NCI-H1105 treated with DMSO at 0.1 percent for 48 hours (cell line): Measurements from ENCODE around the gene ITPKB.

ENCODE experiments used
- DNase-seq: peaks from one replicate; lab custom pipeline; 2025; lab: John Stamatoyannopoulos, UW

ITPKB gene

DNA sequence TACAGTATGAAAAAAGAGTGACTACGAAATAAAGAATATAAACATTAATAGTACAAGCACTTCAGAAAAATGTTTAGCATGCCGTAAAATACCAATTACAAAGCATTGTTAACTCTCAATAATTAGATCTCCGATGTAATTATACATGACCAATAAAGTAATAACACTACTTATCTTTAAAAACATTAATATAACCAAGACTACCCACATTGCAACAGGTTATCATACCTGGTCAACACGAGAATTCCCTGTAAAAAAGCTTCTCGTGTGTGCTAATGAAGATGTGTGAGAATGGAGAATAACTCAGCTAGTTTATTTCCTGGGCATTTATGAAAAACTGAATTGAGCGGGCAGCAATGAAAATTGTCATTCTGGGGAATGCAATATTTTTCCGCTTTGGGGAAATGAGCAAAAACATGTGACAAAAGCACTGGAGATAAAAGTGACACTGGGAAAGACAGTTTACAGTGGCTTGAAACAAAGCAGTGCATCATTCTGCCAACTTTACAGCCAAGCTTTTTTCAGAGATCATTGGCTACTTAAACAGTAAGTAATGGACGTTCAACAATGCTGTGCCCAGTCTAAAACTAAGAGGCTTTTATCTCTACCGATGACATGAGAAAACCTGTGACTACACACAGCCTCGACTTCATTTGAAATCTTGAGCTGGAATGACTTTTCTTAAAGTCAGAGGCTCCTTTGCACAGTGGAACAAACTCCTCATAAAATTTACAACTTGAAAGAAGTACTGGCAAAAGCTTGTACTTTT is 34.7 kb downstream of the ITPKB start:
- DNase-seq, result no peak

DNA sequence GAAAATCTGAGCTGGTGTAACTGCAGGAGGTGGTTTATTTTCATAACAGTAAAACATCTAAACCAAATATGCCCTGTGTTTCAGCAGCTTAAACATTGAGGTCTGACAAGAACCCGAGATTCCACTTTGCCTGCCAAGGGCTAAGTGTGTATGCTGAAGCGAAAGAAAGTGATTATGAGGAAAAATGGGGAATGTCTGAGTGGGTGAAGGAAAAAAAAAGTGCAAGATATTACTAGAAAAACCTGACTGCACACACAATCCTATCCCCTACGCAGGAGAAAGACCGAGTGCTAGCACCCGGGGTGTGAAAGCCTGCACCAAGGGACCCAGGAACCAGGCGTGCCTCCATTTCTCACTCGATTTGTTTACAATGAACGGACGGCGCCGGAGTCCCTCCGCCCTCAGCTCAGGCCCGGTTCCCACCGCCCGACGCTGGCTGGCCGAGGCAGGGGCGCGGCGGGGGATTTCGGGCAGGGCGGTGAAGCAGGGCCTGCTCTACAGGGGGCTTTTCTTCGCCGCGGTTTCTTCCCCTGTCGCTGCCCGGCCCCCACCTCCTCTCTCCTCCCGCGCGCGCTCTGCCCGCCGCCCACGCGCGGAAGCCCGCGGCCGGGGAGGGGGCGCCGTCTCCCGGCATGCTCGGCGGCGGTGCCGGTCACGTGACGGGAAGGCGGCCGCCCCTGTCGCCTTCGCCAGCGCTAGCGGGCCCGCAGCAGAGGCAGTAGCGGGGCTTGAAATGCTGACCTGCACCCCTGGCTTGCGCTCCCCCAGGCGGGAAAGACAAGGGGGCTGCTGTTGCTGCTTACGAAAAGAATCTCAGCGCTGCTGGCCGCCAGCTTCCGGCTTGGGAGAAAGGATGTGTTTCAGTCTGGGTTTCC is 35.9 kb downstream of the ITPKB start:
- peak; percentile 47 for DNase-seq

- no peak for DNase-seq
These were observed 36.6 kb downstream of the ITPKB start for GRCh38 chr1:226702318-226702956.

DNA sequence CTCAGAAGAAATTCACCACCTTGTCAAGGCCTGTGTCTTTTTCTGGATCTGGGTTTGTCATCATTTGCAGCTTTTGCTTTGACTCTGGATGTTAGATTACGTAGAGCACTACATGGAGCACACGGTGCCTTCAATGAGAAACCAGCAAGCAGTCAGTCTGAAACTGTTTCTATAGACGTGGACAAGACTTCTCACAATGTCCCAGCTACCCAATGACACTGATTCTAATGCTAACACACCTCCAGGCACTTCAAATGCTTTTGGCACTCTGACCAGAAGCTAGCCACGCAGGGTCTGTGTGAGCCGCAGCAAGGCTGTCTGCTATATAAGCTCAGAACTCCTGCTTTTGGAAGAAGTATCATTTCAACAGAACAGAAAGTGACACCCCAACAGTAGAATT is 38.2 kb downstream of the ITPKB start:
- no peak for DNase-seq

GRCh38 chr1:226699166-226699565 is 39.9 kb downstream of the ITPKB start:
- DNase-seq, result no peak

- no peak for DNase-seq
These were observed 40.4 kb downstream of the ITPKB start for GRCh38 chr1:226698659-226699058.

DNA sequence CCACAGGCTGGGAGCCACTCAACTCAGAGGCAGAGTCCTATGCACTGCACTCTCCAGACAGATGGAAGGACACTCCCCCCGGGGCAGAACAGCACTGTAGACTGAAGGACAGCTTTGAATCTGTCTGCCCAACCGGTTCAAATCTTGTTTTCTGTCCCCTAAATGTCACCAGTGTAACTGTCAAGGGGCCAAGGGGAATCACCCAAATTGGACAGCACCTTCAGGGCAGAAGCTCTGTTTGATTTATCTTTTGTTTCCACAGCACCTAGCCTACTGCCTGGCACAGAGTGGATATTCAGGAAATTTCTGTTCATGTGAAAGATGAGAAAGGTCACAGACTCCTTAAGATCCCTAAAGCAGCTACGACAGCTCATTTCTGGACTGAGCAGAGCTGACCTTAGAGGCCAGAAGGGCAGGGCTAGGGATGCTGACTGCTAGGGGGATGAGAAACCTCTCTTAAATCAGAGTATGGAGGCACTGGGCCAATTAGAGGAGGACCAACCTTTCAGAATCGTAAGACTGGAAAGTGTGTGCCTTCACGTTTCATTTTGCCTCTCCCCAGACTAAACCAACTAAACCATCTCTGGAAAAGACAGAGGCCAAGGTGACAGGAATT is 41.0 kb downstream of the ITPKB start:
- DNase-seq, result no peak

- no peak for DNase-seq
These were observed 41.7 kb downstream of the ITPKB start for GRCh38 chr1:226697151-226697928.

GRCh38 chr1:226696547-226696946 is 42.5 kb downstream of the ITPKB start:
- no peak for DNase-seq

DNA sequence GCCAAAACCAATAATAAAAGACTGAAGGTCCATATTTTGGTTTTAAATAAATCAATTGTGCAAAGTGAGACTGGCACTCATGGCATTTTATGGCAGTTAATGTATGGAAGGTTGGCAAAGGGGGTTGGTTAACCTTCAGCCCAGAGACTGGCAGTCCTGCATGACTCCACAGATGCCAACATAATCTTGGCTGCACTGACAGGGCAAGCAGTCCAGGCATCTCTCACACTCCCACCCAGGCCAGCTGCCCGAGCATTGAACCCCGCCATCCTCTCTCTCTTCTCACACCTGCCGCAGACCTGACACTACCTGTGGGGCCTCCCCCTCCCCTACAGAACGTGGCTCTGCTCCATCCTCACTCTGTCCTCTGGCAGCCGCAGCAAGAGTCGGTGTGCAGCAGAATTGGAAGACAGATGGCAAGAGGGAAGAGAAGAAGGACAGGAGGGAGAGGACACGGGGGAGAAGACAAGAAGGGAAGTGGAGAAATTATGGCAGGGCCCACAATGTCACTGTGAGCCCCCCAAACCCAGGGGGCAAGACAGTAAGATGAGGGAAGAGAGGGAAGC is 43.7 kb downstream of the ITPKB start:
- no peak for DNase-seq

DNA sequence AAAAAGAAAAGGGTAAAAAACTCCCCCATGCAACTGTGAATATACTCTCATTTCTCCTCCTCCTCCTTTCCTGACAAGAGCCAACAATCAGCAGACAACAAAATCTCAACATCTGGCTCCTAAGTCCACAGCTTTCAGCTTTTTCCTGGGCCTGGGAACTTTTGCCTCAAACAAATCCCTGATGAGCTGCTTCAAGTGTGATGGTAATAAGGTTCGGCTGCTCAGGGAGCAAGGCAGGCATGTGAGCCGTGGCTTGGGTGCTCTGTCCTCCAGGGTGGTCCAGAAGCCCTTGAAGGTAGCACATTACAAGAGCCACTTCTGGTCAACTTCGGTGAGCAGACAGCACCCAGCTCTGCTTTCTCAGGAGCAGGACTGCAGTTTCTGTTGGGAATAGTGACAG is 46.3 kb downstream of the ITPKB start:
- no peak for DNase-seq

GRCh38 chr1:226692051-226692792 is 46.9 kb downstream of the ITPKB start:
- DNase-seq, result no peak

DNA sequence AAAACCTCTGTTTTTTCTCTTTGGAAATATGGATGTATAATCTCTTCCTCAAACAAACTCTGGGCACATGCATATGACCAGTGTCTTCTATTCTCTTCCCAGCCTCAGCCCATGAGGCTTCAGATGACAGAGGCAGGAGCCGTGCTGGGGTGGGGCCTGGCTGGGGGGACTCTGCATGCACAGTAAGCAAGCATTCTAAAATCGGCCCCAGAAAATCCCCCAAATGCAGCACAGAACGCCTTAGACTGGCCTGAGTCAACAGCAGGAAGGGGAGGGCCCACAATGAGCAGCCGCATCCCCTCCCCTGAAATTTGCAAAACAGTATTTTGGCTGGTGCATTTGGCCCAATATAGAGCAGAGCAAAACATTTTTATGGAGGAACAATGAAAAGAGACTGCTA is 47.8 kb downstream of the ITPKB start:
- no peak for DNase-seq

DNA sequence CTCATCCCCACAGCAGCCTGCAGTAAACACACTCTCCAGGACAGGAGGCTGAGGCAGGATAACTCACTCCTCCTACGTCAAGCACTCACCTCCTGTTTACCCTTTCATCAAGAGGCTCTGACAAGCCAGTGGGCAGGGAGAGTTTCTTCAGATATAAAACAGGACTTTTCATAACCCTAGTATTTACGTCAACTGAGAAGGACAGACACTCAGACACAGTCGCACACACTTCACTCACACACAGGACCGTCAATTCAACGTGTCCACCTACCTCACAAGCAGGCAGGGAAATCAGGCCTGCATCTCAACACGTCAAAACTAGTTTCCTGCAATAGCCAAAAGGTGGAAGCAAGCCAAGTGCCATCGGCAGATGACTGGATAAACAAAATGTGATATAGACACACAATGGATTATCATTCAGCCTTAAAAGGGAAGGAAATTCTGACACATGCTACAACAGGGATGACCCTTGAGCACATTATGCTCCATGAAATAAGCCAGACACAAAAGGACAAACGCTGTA is 48.6 kb downstream of the ITPKB start:
- peak; percentile 32 for DNase-seq

GRCh38 chr1:226688808-226689207 is 50.3 kb downstream of the ITPKB start:
- no peak for DNase-seq

DNA sequence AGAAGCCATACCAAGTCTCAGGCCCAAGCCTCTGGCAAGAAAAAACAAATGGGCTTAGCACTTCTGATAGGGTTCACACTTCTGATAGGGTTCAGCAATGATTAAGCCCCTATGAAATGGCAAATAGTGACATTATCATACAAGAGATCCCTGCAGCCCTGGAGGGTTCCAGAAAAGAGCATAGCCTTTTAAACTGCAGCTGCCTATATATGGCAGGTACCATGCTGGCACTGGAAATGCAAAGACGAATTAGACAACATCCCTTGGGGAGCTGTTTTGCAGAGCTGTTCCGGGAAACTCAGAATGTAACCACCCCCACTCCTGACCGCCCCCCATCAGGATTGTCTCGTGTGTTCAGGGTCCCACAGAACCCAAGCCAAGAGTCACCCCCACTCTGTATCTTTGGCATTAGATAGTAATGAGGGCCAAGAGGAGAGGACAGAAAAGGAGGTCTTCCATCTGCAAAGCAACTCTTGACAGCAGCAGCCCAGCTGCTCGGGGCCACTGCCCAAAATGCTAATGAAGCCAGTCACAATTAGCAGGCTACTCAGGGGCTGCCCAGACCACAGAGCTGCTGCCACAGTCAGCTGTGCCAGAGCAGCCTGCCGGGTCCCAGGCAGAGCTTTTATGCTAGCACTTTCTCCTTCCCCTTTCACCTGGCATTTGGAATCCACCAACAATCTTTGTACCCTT is 50.9 kb downstream of the ITPKB start:
- DNase-seq, result no peak

DNA sequence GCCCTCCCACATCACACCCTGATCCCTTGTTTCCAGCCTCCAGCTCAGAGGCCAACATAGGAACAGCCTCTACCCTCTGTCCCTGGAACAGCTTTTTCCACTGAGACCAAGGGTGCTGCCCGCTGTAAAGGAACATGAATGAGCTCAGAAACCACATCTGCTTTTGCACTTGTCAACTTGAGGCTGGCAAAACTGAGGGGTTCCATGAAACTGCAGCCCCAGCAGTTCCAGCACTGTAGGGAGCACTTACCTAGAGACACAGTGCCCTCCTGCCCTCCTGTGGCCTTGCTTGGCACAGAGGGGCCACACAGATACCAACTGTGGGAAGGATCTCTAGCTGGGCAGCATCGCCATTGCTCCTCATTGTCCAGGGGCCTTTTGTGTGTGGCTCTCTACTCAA is 51.7 kb downstream of the ITPKB start:
- DNase-seq, result no peak

DNA sequence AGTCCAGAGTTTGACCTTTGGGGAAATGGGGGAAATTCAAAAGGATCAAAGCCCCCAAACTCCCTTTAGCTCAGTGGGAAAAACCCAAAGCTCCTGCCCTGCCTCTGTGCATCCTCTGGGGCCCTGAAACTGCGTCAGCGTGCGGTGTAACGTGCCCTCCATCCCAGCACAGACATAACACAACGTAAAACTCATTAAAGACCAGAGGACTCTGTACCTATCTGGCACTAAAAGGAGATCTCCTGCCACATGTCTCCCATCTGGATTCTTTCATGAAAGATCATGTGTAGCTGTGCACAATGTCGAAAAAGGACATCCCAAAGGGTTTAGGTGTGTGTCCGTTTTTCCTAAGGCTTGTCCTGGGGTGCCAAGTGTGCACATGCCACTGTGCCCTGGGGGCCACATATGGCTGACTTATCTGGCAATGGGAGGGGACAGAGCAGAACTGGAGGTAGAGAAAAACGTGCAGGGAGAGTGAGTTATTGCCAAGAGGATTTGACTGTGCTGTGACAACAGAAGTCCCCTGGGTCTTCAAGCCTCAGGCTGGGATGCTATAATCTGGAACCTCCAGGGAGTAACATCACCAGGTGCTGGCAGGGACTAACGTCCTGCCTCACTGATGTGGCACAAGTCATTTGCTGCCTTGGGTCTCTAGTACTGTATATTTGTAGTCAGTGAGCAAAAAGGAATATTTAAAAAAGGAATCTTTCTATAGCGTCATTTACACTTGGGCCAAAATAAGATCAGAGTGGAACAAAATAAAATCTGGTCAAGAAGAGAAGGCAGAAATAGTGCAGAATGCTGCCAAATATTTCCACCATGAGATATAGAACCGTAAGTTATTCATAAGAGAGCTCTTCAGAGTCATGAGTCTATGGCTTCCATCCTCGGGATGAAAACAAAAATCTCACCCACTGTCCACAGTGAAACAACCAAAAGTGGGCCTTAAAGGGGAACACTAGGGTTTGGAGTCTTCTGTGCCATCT is 52.3 kb downstream of the ITPKB start:
- no peak for DNase-seq
